B cell (primary cell): Measurements from ENCODE around the gene PLXDC1. TPM values are rescaled to one million over a fixed set of nuclear protein-coding genes. Genes with fewer than 3 reads are reported as not detected.
"Not testable (repeated sequence)": the region's sequence is repeated elsewhere in the genome, so short reads cannot be mapped to it uniquely, and the experiment has no call there.

Experiments
- ATAC-seq: fragments of 200-7000 bp; cut with Tn5 transposase; one replicate; pipeline ENCODE4 v1.10.0; 2021; ENCODE audit warnings: low read depth, mild to moderate bottlenecking, moderate number of reproducible peaks, moderate library complexity
- CTCF ChIA-PET: fragments of 350-600 bp; sonication (Branson Sonifier 250); formaldehyde crosslinking; loops from one replicate; lab custom pipeline; 2021; ENCODE audit warnings: antibody characterized with exemption, inconsistent platforms; lab: Charles Lee
- POLR2A ChIA-PET: fragments of 350-600 bp; sonication (Branson Sonifier 250); formaldehyde crosslinking; loops from one replicate; lab custom pipeline; 2021; ENCODE audit warnings: antibody characterized with exemption; lab: Charles Lee
- DNase-seq: peaks from one replicate; pipeline ENCODE4 v3.0.0; 2013
- H2AFZ ChIP-seq: 2 replicates; pipeline ENCODE4 v1.6.1; 2012; ENCODE audit warnings: mild to moderate bottlenecking, low read depth, low read length; ENCODE audit not compliant: insufficient read depth, poor library complexity, severe bottlenecking
- H3K27ac ChIP-seq, 2 donors: 1 replicate in 1 of 2; 2 replicates in 1 of 2; pipeline ENCODE4 v1.5.1; 2012 to 2013; ENCODE audit warnings: low read length in 2 of 2, mild to moderate bottlenecking in 2 of 2, moderate library complexity in 1 of 2
- H3K27me3 ChIP-seq, 4 experiments: fragments of 200-600 bp in 1 of 4; sonication (generic) in 1 of 4; replicated peaks in 1 of 4; 1 replicate in 2 of 4; 2 replicates in 2 of 4; pipeline versions ENCODE4 v1.6.1 to v1.7.0; 2013 to 2016; ENCODE audit warnings: low read length in 3 of 4, mild to moderate bottlenecking in 2 of 4, mixed read lengths in 1 of 4, moderate library complexity in 1 of 4; ENCODE audit not compliant: insufficient read depth in 4 of 4, control insufficient read depth in 3 of 4; ENCODE audit errors: control extremely low read depth in 1 of 4
- H3K36me3 ChIP-seq, 2 experiments: replicated peaks in 1 of 2; 1 replicate in 1 of 2; 2 replicates in 1 of 2; pipeline versions ENCODE4 v1.6.1 to v1.7.1; 2013; ENCODE audit warnings: low read length in 1 of 2; ENCODE audit not compliant: insufficient read depth in 2 of 2, control insufficient read depth in 1 of 2; ENCODE audit errors: control extremely low read depth in 1 of 2, extremely low read depth in 1 of 2
- H3K4me1 ChIP-seq, 2 donors: fragments of 200-600 bp in 1 of 2; sonication (generic) in 1 of 2; 1 replicate in 1 of 2; 2 replicates in 1 of 2; pipeline versions ENCODE4 v1.5.1 to v1.6.1; 2013 to 2017; ENCODE audit warnings: low read length in 2 of 2; ENCODE audit not compliant: control insufficient read depth in 2 of 2, insufficient read depth in 2 of 2
- H3K4me2 ChIP-seq: replicated peaks from 2 replicates; pipeline ENCODE3; 2012; ENCODE audit warnings: mild to moderate bottlenecking, low read depth, low read length; ENCODE audit not compliant: poor library complexity, severe bottlenecking
- H3K4me3 ChIP-seq, 5 experiments: fragments of 200-600 bp in 1 of 5; sonication (generic) in 1 of 5; 1 replicate in 3 of 5; 2 replicates in 2 of 5; pipeline versions ENCODE4 v1.5.1 to v1.7.0; 2011 to 2016; ENCODE audit warnings: low read length in 4 of 5, mild to moderate bottlenecking in 4 of 5, low read depth in 2 of 5, control low read depth in 1 of 5, moderate library complexity in 1 of 5; ENCODE audit not compliant: insufficient read depth in 1 of 5; ENCODE audit errors: control extremely low read depth in 1 of 5, extremely low read depth in 1 of 5
- H3K79me2 ChIP-seq: fragments of 200-600 bp; sonication (generic); one replicate; pipeline ENCODE4 v1.6.0; 2016; ENCODE audit warnings: low read length; ENCODE audit not compliant: control insufficient read depth, insufficient read depth
- H3K9ac ChIP-seq: fragments of 200-600 bp; sonication (generic); 2 replicates; pipeline ENCODE4 v1.6.1; 2017; ENCODE audit warnings: mild to moderate bottlenecking, low read length, moderate library complexity
- H3K9me3 ChIP-seq, 3 donors: one replicate each; pipeline versions ENCODE4 v1.6.1 to v1.7.1; 2013; ENCODE audit warnings: low read length in 2 of 3; ENCODE audit not compliant: control insufficient read depth in 2 of 3, insufficient read depth in 1 of 3; ENCODE audit errors: control extremely low read depth in 1 of 3
- H4K20me1 ChIP-seq: 2 replicates; pipeline ENCODE4 v1.6.0; 2012; ENCODE audit warnings: mild to moderate bottlenecking, low read length; ENCODE audit not compliant: insufficient read depth, control insufficient read depth, poor library complexity, severe bottlenecking
- H3K27ac Mint-ChIP-seq: one replicate; pipeline ENCODE4 v1.8.0; 2021; ENCODE audit warnings: mixed read lengths
- H3K27me3 Mint-ChIP-seq: one replicate; pipeline ENCODE4 v1.8.0; 2021; ENCODE audit warnings: mixed read lengths
- H3K4me1 Mint-ChIP-seq: one replicate; pipeline ENCODE4 v1.8.0; 2021; ENCODE audit warnings: mixed read lengths
- H3K4me3 Mint-ChIP-seq: one replicate; pipeline ENCODE4 v1.8.0; 2021; ENCODE audit warnings: mixed read lengths
- H3K9me3 Mint-ChIP-seq: one replicate; pipeline ENCODE4 v1.8.0; 2022; ENCODE audit warnings: mixed read lengths; ENCODE audit not compliant: insufficient read depth
- CTCF ChIP-seq: fragments of 200-600 bp; IDR thresholded peaks from one replicate; pipeline ENCODE4 v1.8.0; 2022; ENCODE audit warnings: antibody characterized with exemption, mild to moderate bottlenecking
- EZH2 ChIP-seq: IDR thresholded peaks from 2 replicates; pipeline ENCODE4 v1.6.1; 2012; ENCODE audit warnings: borderline replicate concordance, low read depth, mild to moderate bottlenecking, moderate library complexity, low read length; ENCODE audit not compliant: insufficient read depth, poor library complexity, severe bottlenecking
- WGBS: methylation state at CpG from one replicate; pipeline ENCODE4 v1.1.5; 2013; ENCODE audit warnings: missing lambda C conversion rate; ENCODE audit not compliant: insufficient coverage; 5-methylcytosine and 5-hydroxymethylcytosine counted together
- intact Hi-C: fragments of 100-400 bp; cut with micrococcal nuclease; formaldehyde crosslinking; loops from one replicate; pipeline ENCODE4 v1.10.0; 2022
- polyA plus RNA-seq: library from polyadenylated mRNA; depleted of rRNA; stranded (reverse); fragments of >200 nt; gene quantifications from 2 replicates; pipeline ENCODE4 v1.2.3, GENCODE V29; 2012
- total RNA-seq, 2 donors: library from RNA; stranded (reverse); fragments of 120-200 nt in 1 of 2; gene quantifications; 1 replicate in 1 of 2; 2 replicates in 1 of 2; pipeline versions ENCODE4 v1.2.3 to v1.2.4, GENCODE V29; 2013 to 2022

PLXDC1 gene
- total and polyA plus RNA-seq, 2 donors (not counting 1 experiment from before 2014, with no cell fraction given): 0.69 TPM; not detected in 1

GRCh38 chr17:39026980-39027451 lies 124.4 kb downstream of the PLXDC1 start:
- Histone ChIP-seq H3K4me3 (no peak overlapping the region), H3K9me3 (no peaks in the 10 kb centered on the region), H3K27ac (no peak overlapping the region), H3K9ac (no peak overlapping the region), H3K27me3 (peaks cover 0 to 35% (median 10%) of the 10 kb centered on the region in 4 experiments), H2AFZ (no peak overlapping the region), H4K20me1 (no peaks in the 10 kb centered on the region), H3K36me3 (no peaks in the 10 kb centered on the region), H3K79me2 (no peaks in the 10 kb centered on the region), H3K4me1 (peaks cover 7 to 8% of the 10 kb centered on the region in 2 donors), H3K4me2 (peak overlapping the region; percentile 37)
- no peak for ATAC-seq
- Mint-ChIP-seq H3K27me3 (peaks cover 30% of the 10 kb centered on the region), H3K4me3 (no peak overlapping the region), H3K9me3 (no peaks in the 10 kb centered on the region), H3K27ac (no peak overlapping the region), H3K4me1 (peaks cover 5% of the 10 kb centered on the region)
- intact Hi-C loops: no loop called here
- ChIA-PET POLR2A (no interaction called here), CTCF (no interaction called here)
- TF ChIP-seq EZH2 (no peak), CTCF (no peak)
- WGBS: 4% methylated on average over 24 of the region's 26 CpGs
- DNase-seq: no peak

GRCh38 chr17:39026346-39026745 lies 125.1 kb downstream of the PLXDC1 start:
- H3K9me3 ChIP-seq, H3K79me2 ChIP-seq, H3K36me3 ChIP-seq, H3K4me1 ChIP-seq, H3K27ac ChIP-seq, DNase-seq, intact Hi-C loops, H4K20me1 ChIP-seq, H3K4me3 Mint-ChIP-seq, H3K4me1 Mint-ChIP-seq, H3K9ac ChIP-seq, CTCF ChIA-PET, H3K4me3 ChIP-seq, H3K9me3 Mint-ChIP-seq, H3K4me2 ChIP-seq, ATAC-seq, H2AFZ ChIP-seq, H3K27ac Mint-ChIP-seq: not testable (repeated sequence)
- H3K27me3 ChIP-seq: peaks cover 0 to 31% (median 10%) of the 10 kb centered on the region in 4 experiments
- WGBS: 93% methylated on average over 10 of the region's 13 CpGs
- H3K27me3 Mint-ChIP-seq: peaks cover 26% of the 10 kb centered on the region
- POLR2A ChIA-PET: interaction anchor here (0.7 kb wide), 1 partner anchor 280 kb away, joined by 6 read pairs; no protein-coding TSS in a partner anchor
